ENCODE measurements around the gene CDC42SE2. TPM values are rescaled to one million over a fixed set of nuclear protein-coding genes. Genes with fewer than 3 reads are reported as not detected.

The CDC42SE2 gene
- total RNA-seq, 2 experiments from 2014 or later, result 115 to 126 TPM

DNA sequence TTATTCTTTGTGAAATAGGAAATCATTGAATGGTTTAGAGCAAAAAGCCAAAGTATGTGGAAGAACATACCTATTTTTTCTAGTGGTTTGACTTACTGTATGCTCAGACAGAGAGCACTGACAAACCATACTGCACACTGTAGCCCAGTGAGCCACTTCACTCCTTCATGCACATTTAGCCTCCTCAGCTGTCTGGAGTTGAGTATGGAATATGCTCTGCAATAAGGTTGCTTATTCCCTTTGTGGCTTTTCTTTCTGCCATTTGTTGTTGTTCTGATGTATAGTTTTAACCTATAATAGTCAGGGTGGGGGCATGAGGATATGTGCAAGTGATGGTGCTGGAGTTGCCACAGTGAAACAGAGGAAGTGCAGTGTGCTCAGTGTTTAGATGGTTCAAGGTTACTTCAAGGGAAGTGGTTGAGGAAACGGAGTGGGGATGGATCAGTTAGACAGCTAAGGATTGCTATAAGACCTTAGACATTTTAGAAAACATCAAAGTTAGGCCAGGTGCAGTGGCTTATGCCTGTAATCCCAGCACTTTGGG is 100.7 kb downstream of the CDC42SE2 start:
- ATAC-seq (peak; percentile 76), DNase-seq (peak; percentile 52)
- Mint-ChIP-seq H3K27ac (peak overlapping the region; percentile 81), H3K4me1 (ENCODE audit: low read depth) (peaks cover 63% of the 10 kb centered on the region), H3K27me3 (ENCODE audit: low read depth) (no peaks in the 10 kb centered on the region), H3K4me3 (peak overlapping the region; percentile 26), H3K9me3 (ENCODE audit: insufficient read depth) (no peaks in the 10 kb centered on the region), H3K36me3 (ENCODE audit: low read depth) (peaks cover 70% of the 10 kb centered on the region)
- CTCF ChIA-PET, result interaction anchor here (1.0 to 2.1 kb wide), 3 partner anchors 8 to 17 kb away, joined by 4 to 10 read pairs (median 4); no protein-coding TSS in a partner anchor
- POLR2A ChIA-PET, result interaction anchor here (0.7 to 1.9 kb wide), 3 partner anchors 15 to 100 kb away, joined by 5 to 7 read pairs (median 6); partner anchors contain the start of gene CDC42SE2

DNA sequence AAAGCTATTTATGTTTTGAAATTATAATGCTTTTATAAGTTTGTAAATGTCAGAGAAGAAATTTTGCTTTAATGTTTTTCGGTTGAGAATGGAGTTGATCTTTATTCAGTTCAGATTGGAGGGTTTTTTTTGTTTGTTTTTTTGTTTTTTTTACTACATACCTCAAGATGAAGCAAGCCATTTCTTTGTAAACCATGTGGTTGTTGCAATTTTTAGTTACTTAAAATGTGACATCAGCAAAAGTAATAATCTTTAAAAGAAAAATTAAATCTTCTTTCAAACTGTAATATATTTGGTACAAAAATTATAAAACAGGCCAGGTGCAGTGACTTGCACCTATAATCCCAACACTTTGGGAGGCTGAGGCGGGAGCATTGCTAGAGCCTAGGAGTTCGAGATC is 102.6 kb downstream of the CDC42SE2 start:
- no peak for ATAC-seq
- ChIA-PET CTCF (interaction anchor here (0.9 to 2.1 kb wide), 3 partner anchors 9 to 15 kb away, joined by 4 to 10 read pairs (median 7); no protein-coding TSS in a partner anchor), POLR2A (interaction anchor here (0.7 kb wide), 1 partner anchor 20 kb away, joined by 4 read pairs; no protein-coding TSS in a partner anchor)
- Mint-ChIP-seq H3K36me3 (ENCODE audit: low read depth) (peaks cover 66% of the 10 kb centered on the region), H3K4me1 (ENCODE audit: low read depth) (peaks cover 75% of the 10 kb centered on the region), H3K4me3 (no peak overlapping the region), H3K27me3 (ENCODE audit: low read depth) (no peaks in the 10 kb centered on the region), H3K27ac (no peak overlapping the region), H3K9me3 (ENCODE audit: insufficient read depth) (no peaks in the 10 kb centered on the region)
- no peak for DNase-seq

DNA sequence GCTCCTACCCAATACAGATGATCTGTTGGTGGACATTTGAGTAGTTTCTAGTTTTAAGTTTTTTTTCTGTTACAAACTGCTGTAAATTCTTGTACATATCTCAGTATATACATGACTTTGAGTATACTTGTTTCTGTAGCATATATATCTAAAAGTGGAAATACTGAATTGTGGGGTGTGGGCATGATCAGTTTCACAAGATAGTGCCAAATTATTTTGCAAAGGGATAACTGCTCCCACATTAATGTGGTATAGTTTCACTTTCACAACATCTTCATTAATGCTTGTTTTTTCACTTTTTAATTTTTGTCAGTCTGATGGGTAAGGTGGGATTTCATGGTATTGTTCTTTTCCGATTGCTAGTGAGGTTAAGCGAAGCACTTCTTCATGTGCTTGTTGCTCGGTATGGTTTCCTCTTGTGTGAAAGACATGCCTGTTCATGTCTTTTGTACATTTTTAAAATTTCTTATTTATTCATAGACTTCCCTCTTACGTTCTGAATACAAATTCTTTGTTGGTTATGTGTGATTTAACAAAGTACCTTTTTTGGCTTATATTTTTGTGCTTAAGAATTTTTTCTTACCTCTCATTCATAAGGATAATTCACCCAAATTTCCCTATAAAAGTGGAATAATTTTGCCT is 103.5 kb downstream of the CDC42SE2 start:
- peak overlapping the region; percentile 69 for H3K27ac Mint-ChIP-seq
- peaks cover 76% of the 10 kb centered on the region for H3K4me1 Mint-ChIP-seq (ENCODE audit: low read depth)
- ATAC-seq (no peak), DNase-seq (no peak)
- H3K4me3 Mint-ChIP-seq, result peak overlapping the region; percentile 1
- no peaks in the 10 kb centered on the region for H3K27me3 Mint-ChIP-seq (ENCODE audit: low read depth)
- H3K36me3 Mint-ChIP-seq (ENCODE audit: low read depth), result peaks cover 65% of the 10 kb centered on the region
- CTCF ChIA-PET, result interaction anchor here (0.9 to 2.0 kb wide), 2 partner anchors 8 to 11 kb away, joined by 4 to 7 read pairs; no protein-coding TSS in a partner anchor
- POLR2A ChIA-PET, result no interaction called here
- no peaks in the 10 kb centered on the region for H3K9me3 Mint-ChIP-seq (ENCODE audit: insufficient read depth)

DNA sequence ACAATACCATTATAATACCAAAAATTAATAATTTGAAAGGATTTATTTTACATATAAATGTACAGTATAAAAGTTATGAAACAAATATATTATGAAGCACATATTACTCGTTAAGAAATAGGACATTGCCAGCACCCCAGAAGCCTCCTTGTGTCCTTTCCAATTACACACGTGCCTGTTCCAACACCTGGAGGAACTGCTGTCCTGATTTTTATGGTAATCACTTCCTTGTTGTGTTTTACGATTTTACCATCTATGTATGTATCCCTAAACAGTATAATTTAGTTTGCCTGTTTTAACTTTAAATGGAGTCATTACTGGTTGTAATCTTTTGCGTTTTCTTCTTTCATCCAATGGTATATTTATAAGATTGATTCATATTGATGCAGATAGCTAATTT is 105.0 kb downstream of the CDC42SE2 start:
- H3K4me1 Mint-ChIP-seq (ENCODE audit: low read depth), result peaks cover 85% of the 10 kb centered on the region
- H3K36me3 Mint-ChIP-seq (ENCODE audit: low read depth), result peaks cover 74% of the 10 kb centered on the region
- ChIA-PET CTCF (interaction anchor here (1.0 kb wide), 1 partner anchor 10 kb away, joined by 3 read pairs; no protein-coding TSS in a partner anchor), POLR2A (interaction anchor here (1.0 kb wide), 1 partner anchor 13 kb away, joined by 3 read pairs; no protein-coding TSS in a partner anchor)
- H3K9me3 Mint-ChIP-seq (ENCODE audit: insufficient read depth), result no peaks in the 10 kb centered on the region
- no peaks in the 10 kb centered on the region for H3K27me3 Mint-ChIP-seq (ENCODE audit: low read depth)
- H3K4me3 Mint-ChIP-seq, result no peak overlapping the region
- H3K27ac Mint-ChIP-seq, result no peak overlapping the region
- DNase-seq (no peak), ATAC-seq (no peak)

DNA sequence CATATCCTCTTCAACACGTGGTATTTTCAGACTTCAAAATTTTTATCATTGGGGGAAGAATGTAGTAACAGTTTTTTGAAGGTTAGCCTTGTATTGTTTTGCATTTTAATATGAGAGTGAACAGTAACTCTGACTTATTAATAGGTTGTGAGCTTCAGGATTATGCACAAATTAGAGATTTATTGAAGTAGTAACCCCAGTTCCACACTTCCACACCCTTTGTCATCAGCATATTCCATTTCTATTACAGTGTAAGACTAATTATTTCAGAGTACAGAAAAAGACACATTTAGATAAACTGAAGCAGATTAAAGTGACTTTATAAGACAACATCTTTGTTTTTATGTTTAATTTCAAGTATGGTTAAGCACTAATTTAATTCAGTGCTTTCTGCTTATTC is 105.7 kb downstream of the CDC42SE2 start:
- H3K36me3 Mint-ChIP-seq (ENCODE audit: low read depth), result peaks cover 71% of the 10 kb centered on the region
- POLR2A ChIA-PET, result interaction anchor here (1.3 kb wide), 1 partner anchor 10 kb away, joined by 4 read pairs; no protein-coding TSS in a partner anchor
- no peaks in the 10 kb centered on the region for H3K9me3 Mint-ChIP-seq (ENCODE audit: insufficient read depth)
- ATAC-seq, result no peak
- H3K4me1 Mint-ChIP-seq (ENCODE audit: low read depth), result peaks cover 82% of the 10 kb centered on the region
- no peak overlapping the region for H3K4me3 Mint-ChIP-seq
- H3K27me3 Mint-ChIP-seq (ENCODE audit: low read depth), result no peaks in the 10 kb centered on the region
- CTCF ChIA-PET, result no interaction called here
- no peak for DNase-seq
- peak overlapping the region; percentile 28 for H3K27ac Mint-ChIP-seq

DNA sequence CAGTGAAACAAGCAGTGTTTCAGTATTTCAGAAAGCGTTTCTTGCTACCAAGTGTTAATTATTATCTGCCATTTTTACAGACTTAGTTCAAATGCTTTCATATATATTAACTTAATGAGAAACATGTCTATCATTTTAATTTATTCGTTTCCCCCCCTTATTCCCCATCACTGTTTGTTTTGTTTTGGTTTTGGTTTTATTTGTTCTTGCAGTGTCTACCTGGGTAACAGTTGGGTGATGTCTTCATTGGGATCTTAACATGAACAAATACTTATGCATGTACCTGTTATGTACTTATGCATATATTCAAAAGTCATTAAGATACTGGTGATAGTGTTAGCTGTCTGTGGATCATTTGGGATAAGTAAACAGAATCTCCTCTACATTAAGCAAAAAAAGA is 108.0 kb downstream of the CDC42SE2 start:
- POLR2A ChIA-PET, result interaction anchor here (0.7 kb wide), 1 partner anchor 103 kb away, joined by 3 read pairs; no protein-coding TSS in a partner anchor
- Mint-ChIP-seq H3K4me1 (ENCODE audit: low read depth) (peaks cover 83% of the 10 kb centered on the region), H3K27ac (peak overlapping the region; percentile 1), H3K9me3 (ENCODE audit: insufficient read depth) (no peaks in the 10 kb centered on the region), H3K4me3 (no peak overlapping the region), H3K27me3 (ENCODE audit: low read depth) (no peaks in the 10 kb centered on the region), H3K36me3 (ENCODE audit: low read depth) (peaks cover 73% of the 10 kb centered on the region)
- CTCF ChIA-PET, result interaction anchor here (1.0 to 3.0 kb wide), 2 partner anchors 10 kb away, joined by 4 to 24 read pairs; no protein-coding TSS in a partner anchor
- ATAC-seq, result no peak
- no peak for DNase-seq

DNA sequence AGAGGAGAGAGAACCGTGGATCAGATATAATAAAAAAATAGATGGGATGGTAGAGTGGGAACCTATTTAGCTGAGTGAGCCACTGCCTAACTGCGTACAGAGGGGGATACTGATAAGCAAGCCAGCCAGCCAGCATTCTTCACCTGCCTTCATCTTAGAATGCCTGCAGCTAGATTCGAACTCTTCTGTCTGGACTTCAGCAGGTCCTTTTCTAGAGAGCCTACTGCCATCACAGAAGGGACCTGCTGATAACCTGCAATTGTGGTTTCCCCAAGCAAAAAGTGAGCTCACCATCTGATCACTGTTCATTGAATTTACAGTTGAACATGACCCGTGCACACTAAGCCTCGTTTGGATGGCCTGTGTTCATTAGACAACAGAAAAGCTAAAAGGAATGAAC is 109.4 kb downstream of the CDC42SE2 start:
- no peaks in the 10 kb centered on the region for H3K9me3 Mint-ChIP-seq (ENCODE audit: insufficient read depth)
- peak overlapping the region; percentile 69 for H3K27ac Mint-ChIP-seq
- CTCF ChIA-PET, result interaction anchor here (1.0 to 3.0 kb wide), 5 partner anchors 9 to 109 kb away, joined by 3 to 24 read pairs (median 4); no protein-coding TSS in a partner anchor
- no peaks in the 10 kb centered on the region for H3K27me3 Mint-ChIP-seq (ENCODE audit: low read depth)
- POLR2A ChIA-PET, result interaction anchor here (0.7 to 3.9 kb wide), 4 partner anchors 9 to 208 kb away, joined by 3 to 24 read pairs (median 6); partner anchors contain the start of gene CDC42SE2
- H3K4me1 Mint-ChIP-seq (ENCODE audit: low read depth), result peaks cover 86% of the 10 kb centered on the region
- peaks cover 66% of the 10 kb centered on the region for H3K36me3 Mint-ChIP-seq (ENCODE audit: low read depth)
- no peak overlapping the region for H3K4me3 Mint-ChIP-seq
- DNase-seq (no peak), ATAC-seq (peak; percentile 19)

DNA sequence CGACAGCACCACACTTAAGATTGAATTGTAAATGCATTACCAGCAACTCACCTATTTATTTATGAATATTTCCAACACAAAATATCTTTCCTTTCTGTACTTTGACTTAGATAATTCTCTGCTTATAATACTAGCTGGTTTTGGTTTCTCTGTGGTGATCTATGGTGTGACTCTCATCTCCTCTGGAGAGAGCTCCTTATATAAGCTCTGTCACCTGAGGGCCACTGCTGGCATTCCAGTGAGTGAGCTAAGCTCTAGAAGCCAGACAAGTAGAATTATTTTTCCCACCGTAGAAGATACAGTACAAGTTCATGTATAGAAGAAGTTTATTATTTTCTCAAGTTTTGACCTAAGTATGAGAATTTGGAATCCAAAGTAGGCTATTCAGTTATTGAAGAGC is 111.5 kb downstream of the CDC42SE2 start:
- H3K36me3 Mint-ChIP-seq (ENCODE audit: low read depth), result peaks cover 53% of the 10 kb centered on the region
- no peaks in the 10 kb centered on the region for H3K27me3 Mint-ChIP-seq (ENCODE audit: low read depth)
- peak overlapping the region; percentile 19 for H3K4me3 Mint-ChIP-seq
- peaks cover 81% of the 10 kb centered on the region for H3K4me1 Mint-ChIP-seq (ENCODE audit: low read depth)
- ChIA-PET CTCF (interaction anchor here (1.0 to 1.1 kb wide), 3 partner anchors 8 to 101 kb away, joined by 3 to 4 read pairs (median 4); no protein-coding TSS in a partner anchor), POLR2A (interaction anchor here (1.2 to 3.9 kb wide), 2 partner anchors 103 to 111 kb away, joined by 3 to 24 read pairs; partner anchors contain the start of gene CDC42SE2)
- DNase-seq (no peak), ATAC-seq (no peak)
- H3K9me3 Mint-ChIP-seq (ENCODE audit: insufficient read depth), result no peaks in the 10 kb centered on the region
- H3K27ac Mint-ChIP-seq, result peak overlapping the region; percentile 87

DNA sequence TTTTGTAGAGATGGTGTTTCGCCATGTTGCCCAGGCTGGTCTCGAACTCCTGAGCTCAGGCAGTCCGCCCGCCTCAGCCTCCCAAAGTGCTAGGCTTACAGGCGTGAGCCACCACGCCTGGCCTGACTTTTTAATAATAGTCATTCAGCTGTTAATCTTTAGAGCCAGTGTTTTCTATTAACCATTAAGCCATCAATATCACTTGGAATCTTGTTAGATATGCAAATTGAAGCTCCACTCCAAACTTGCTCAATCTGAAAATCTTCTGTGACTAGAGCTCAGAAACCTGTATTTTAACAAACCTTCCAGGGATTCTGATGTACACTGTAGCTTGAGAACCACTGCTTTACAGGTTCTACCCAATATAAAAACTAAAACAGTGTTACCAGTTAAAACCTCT is 113.5 kb downstream of the CDC42SE2 start:
- Mint-ChIP-seq H3K27ac (peak overlapping the region; percentile 28), H3K36me3 (ENCODE audit: low read depth) (peaks cover 53% of the 10 kb centered on the region), H3K4me3 (no peak overlapping the region), H3K4me1 (ENCODE audit: low read depth) (peaks cover 83% of the 10 kb centered on the region), H3K9me3 (ENCODE audit: insufficient read depth) (no peaks in the 10 kb centered on the region), H3K27me3 (ENCODE audit: low read depth) (no peaks in the 10 kb centered on the region)
- ChIA-PET CTCF (interaction anchor here (1.0 to 2.0 kb wide), 5 partner anchors 11 to 105 kb away, joined by 4 to 8 read pairs (median 6); no protein-coding TSS in a partner anchor), POLR2A (interaction anchor here (0.6 to 9.2 kb wide), 5 partner anchors 18 to 124 kb away, joined by 3 to 158 read pairs (median 10); partner anchors contain the start of gene CDC42SE2)
- ATAC-seq, result no peak
- DNase-seq, result no peak

DNA sequence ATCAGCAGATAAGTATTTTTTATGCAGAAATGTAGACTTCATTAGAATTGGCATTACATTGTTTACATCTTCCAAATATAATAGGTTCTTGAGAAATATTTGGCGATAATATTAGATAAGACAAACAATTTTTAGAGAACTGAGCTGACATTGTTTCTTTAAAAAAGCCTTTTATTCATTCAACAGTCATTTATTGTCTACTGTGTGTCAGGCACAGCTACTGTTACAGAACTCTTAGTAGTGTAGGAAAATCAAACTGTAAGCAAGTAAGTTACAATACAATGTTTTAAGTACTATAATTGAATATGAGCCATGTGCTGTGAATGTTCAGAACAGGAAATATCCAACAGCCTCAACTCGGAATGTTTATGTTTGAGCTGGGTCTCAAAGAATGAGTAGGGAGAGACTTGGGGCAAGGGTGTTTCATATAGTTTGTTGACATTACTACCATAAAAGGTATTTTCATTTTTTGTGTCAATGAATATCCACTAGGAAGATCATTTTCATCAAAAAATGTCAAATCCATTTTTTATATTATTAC is 114.0 kb downstream of the CDC42SE2 start:
- peaks cover 53% of the 10 kb centered on the region for H3K36me3 Mint-ChIP-seq (ENCODE audit: low read depth)
- ATAC-seq, result no peak

More for the DNA sequence above, 114.0 kb downstream of the CDC42SE2 start:
- peaks cover 84% of the 10 kb centered on the region for H3K4me1 Mint-ChIP-seq (ENCODE audit: low read depth)
- H3K27ac Mint-ChIP-seq, result peak overlapping the region; percentile 28
- CTCF ChIA-PET, result interaction anchor here (0.7 to 2.0 kb wide), 7 partner anchors 11 to 106 kb away, joined by 3 to 8 read pairs (median 5); no protein-coding TSS in a partner anchor
- POLR2A ChIA-PET, result interaction anchor here (0.6 to 9.2 kb wide), 7 partner anchors 18 to 168 kb away, joined by 3 to 158 read pairs (median 10); partner anchors contain the start of gene CDC42SE2
- DNase-seq, result no peak
- H3K4me3 Mint-ChIP-seq, result no peak overlapping the region
- H3K27me3 Mint-ChIP-seq (ENCODE audit: low read depth), result no peaks in the 10 kb centered on the region
- no peaks in the 10 kb centered on the region for H3K9me3 Mint-ChIP-seq (ENCODE audit: insufficient read depth)

All from activated CD8-positive, alpha-beta T cell treated with anti-CD3 and anti-CD28 coated beads, Interleukin-2, amount 10 ng/mL, durations not matched to agents 7 days and 5 days (primary cell).